Kidney epithelial cell (primary cell): Measurements from ENCODE around the gene MAP7D2. TPM values are rescaled to one million over a fixed set of nuclear protein-coding genes. Genes with fewer than 3 reads are reported as not detected.

Experiments used
- DNase-seq: peaks from one replicate; pipeline ENCODE4 v3.0.0-alpha.2; 2010; ENCODE audit warnings: low read depth
- H3K27me3 ChIP-seq: 2 replicates; pipeline ENCODE4 v1.6.0; 2011; ENCODE audit warnings: low read length; ENCODE audit not compliant: control insufficient read depth, insufficient read depth
- H3K36me3 ChIP-seq: 2 replicates; pipeline ENCODE4 v1.5.1; 2011; ENCODE audit warnings: low read length; ENCODE audit not compliant: control insufficient read depth, insufficient read depth
- H3K4me3 ChIP-seq: 2 replicates; pipeline ENCODE4 v1.5.1; 2011; ENCODE audit warnings: low read depth, mild to moderate bottlenecking, control low read depth, low read length
- CTCF ChIP-seq: IDR thresholded peaks from 2 replicates; pipeline ENCODE4 v1.5.1; 2011; ENCODE audit warnings: mild to moderate bottlenecking, moderate library complexity, low read length, control low read depth, inconsistent platforms; ENCODE audit not compliant: insufficient read depth, poor library complexity, severe bottlenecking
- total RNA-seq: library from RNA; depleted of rRNA; stranded (reverse); fragments of >200 nt; gene quantifications from 2 replicates; pipeline ENCODE4 v1.2.3, GENCODE V29; 2015

MAP7D2 gene
- total RNA-seq, 1 donor from 2014 or later = 2.0 TPM

DNA sequence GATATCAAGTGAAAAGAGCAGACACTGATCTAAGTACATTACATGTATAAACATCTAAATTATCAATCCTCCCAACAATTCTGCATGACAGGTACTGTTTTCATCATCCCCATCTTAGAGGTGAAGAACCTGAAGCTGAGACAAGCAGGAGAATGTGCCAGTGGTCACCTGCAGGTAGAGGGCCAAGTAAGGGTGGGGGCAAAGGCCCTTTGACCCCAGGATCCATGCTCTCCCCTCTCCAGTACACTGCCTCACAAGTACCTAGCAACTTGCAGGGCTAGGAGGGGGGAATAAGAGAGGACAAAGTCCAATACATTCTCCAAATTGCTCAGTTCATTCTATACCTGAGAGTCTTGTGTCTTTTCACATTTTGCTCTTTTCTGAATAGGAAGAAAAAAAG, 8.3 kb upstream of the MAP7D2 start:
- no peak for DNase-seq
- no peak for TF ChIP-seq CTCF

GRCh38 chrX:20118065-20118824, 1.5 kb upstream of the MAP7D2 start:
- no peak for TF ChIP-seq CTCF
- Histone ChIP-seq H3K4me3 (no peak overlapping the region), H3K36me3 (no peaks in the 10 kb centered on the region), H3K27me3 (peaks cover 18% of the 10 kb centered on the region)
- no peak for DNase-seq

More for the DNA sequence above, 8.3 kb upstream of the MAP7D2 start:
- no peaks in the 10 kb centered on the region for H3K27me3 ChIP-seq
- no peaks in the 10 kb centered on the region for H3K36me3 ChIP-seq
- H3K4me3 ChIP-seq = no peak overlapping the region

DNA sequence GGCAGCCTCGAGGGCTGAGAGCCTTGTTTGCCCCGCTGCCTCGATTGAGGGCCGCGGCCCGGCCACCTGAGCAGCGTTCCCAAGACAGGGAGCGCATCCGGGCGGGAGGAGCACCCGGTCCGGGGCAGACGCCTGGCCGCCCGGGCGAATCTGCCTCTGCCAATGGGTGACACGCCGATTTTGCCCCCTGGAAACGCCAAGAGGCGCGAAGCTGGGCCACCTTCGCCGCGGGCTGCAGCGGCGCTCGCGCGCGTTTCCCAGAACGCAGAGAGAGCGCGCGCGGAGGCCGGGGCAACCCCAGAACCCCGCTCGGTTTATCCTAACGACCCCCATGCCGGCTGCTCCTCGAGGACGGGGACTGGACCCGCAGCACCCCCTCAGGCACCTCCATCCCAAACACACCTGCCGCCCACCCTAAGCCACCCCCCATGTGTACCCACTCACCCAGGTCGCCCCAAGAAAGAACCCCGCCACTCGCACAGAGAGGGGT, 575 bp downstream of the MAP7D2 start:
- DNase-seq = no peak
- no peak for TF ChIP-seq CTCF
- peak overlapping the region; percentile 27 for H3K4me3 ChIP-seq

GRCh38 chrX:20112022-20112774, 4.5 kb downstream of the MAP7D2 start:
- Histone ChIP-seq H3K27me3 (peaks cover 14% of the 10 kb centered on the region), H3K36me3 (no peaks in the 10 kb centered on the region), H3K4me3 (no peak overlapping the region)
- no peak for TF ChIP-seq CTCF
- DNase-seq = no peak

More for the DNA sequence above, 575 bp downstream of the MAP7D2 start:
- Histone ChIP-seq H3K36me3 (no peaks in the 10 kb centered on the region), H3K27me3 (peaks cover 18% of the 10 kb centered on the region)

DNA sequence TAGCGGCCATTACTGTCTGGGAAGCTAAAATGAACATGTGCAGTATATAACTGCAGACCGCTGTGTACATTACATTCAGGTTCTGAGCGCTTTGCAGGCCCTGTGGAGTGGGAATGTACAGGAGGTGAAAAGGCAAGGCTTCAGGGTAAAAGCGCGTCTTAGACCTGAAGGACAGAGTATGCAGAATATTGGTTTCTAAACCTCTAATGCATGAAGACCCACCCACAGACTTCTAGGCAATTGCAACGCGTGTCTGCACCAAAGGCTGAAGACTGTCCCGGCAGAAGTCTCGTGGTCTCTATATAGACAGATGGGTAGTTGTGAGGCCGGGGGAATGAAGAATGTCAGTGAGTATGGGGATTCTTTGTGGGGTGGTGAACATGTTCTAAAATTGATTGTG, 5.4 kb downstream of the MAP7D2 start:
- Histone ChIP-seq H3K36me3 (no peaks in the 10 kb centered on the region), H3K27me3 (peaks cover 6% of the 10 kb centered on the region), H3K4me3 (no peak overlapping the region)
- DNase-seq = no peak
- no peak for TF ChIP-seq CTCF
